Activated T-helper 9 cell treated with anti-CD3 and anti-CD28 coated beads, Interleukin-2, amount 50 U/mL, for 16 hours (primary cell): ENCODE measurements around the gene EDARADD.
A peak's percentile ranks its signal among the peaks of the same experiment; 100 is the strongest.
"Not testable (repeated sequence)": the region's sequence is repeated elsewhere in the genome, so short reads cannot be mapped to it uniquely, and the experiment has no call there.

ENCODE experiments used
- DNase-seq: peaks from one replicate; pipeline ENCODE4 v3.0.0-alpha.2; 2020; ENCODE audit warnings: low read depth

The EDARADD gene

DNA sequence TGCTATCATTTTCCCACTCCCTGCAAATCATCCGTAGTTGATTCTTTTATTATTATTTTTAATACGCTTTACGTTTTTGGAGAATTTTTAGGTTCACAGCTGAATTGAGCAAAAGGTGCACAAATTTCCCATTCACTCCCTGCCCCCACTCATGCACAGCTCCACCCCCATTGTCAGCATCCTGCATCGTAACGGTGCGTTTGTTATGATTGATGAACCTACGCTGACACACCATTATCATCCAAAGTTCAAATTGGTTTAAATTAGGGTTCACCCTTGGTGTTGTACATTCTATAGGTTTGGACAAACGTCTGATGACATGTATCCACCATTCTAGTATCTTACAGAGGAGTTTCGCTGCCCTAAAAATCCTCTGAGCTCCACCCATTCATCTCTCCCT, 44.5 kb downstream of the EDARADD start:
- DNase-seq, result no peak

DNA sequence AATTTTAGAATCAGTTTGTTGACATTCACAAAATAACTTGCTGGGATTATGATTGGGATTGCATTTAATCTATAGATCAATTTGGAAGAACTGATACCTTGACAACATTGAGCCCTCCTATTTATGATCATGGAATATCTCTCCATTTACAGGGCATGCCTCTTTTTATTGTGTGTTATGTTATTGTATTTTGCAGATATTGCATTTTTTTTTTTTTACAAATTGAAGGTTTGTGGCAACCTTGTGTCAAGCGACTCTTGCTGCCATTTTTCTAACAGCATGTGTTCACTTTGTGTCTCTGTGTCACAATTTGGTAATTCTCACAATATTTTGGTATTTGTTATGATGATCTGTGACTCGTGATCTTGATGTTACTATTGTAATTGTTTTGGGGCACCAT, 46.3 kb downstream of the EDARADD start:
- no peak for DNase-seq

DNA sequence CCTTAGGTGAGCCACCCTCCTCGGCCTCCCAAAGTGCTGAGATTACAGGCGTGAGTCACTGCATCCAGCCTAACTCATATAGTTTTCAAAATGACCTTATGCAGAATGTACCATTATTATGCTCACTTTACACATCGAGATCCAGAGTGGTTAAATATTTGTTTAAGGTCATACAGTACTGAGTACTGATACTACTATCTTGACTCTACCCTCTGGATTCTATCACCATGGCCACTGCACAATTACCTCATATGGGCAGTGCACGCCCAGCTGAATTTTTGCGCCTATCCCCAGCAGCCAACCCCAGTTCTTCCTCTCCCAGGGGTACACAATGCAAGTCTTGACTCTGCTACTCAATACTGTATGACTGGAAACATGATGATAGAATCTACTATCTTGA, 56.7 kb downstream of the EDARADD start:
- no peak for DNase-seq

DNA sequence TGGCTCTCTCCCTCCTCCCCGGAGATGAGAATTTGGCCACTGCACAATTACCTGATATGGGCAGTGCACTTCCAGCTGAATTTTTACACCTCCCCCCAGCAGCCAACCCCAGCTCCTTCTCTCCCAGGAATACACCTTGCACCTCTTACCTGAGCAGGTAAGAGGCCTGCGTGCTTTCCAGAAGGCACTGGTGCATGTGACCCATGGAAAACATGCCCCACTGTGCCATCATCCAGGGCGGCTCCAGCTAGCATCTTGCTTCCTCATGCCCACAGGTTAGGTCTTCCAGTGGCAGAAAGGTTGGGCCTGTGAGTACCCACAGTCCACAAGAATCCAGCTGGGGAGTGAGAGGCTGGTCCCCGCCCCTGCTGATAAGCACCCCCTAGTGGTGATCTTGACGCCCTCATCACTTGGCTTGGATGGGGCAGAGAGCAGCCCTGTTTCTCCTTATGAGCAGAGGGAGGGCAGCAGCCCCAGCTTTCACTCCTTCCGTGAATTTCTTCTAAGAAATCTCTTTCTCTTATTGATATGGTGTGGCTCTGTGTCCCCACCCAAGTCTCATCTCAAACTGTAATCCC, 57.8 kb downstream of the EDARADD start:
- peak; percentile 12 for DNase-seq

DNA sequence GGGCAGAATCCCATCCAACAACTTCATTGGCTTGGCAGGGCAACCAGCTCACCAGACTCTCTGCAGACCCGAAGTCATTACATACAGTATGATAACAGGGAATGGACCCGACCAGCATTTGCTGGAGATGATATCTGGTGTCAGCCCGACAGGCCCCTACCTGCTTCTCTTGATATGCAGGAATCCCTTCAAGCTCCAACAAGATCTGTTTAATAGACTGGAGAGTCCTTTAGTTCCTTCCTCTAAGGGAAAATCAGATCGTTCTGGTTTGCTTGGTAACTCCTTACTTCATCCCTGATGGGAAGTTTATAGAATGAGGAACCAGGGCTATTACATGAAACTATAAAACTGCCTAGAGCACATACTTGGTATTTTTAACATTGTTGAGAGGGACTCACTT, 61.2 kb downstream of the EDARADD start:
- no peak for DNase-seq

DNA sequence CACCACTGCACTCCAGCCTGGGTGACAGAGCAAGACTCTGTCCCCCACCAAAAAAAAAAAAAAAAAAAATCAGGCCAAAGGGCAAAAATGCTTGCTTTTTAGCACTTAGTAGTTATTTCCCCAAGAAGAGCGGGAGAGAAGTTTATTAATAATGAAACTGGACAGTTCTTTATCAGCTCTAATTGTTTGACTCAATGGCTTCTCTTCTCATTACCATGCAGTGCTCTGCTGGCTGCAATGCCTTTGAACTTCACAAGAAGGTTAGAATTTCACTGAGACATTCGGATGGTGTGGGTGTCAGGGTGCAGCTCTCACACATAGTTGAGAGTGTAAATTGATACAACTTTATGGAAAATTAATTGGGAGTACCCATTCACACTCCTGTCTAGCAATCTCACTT, 63.7 kb downstream of the EDARADD start:
- DNase-seq, result no peak

DNA sequence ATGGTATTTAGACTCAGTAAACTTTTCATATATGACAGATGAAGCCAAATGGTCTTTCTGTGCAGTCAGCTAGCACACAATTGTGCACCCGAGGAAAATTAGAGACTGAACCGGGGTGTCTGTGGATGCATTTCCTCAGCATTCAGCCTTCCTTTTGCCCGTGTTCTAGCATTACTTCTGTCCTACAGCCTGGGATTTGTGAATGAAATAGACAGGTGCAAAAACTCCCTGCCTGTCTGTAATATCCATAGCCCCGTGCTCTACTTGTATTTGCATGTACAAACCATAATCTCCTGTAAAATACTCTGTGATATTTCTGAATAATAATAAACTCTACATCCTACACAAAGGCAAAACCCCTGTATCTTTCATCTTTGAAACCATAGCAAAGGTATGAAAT, 64.9 kb downstream of the EDARADD start:
- DNase-seq, result no peak

DNA sequence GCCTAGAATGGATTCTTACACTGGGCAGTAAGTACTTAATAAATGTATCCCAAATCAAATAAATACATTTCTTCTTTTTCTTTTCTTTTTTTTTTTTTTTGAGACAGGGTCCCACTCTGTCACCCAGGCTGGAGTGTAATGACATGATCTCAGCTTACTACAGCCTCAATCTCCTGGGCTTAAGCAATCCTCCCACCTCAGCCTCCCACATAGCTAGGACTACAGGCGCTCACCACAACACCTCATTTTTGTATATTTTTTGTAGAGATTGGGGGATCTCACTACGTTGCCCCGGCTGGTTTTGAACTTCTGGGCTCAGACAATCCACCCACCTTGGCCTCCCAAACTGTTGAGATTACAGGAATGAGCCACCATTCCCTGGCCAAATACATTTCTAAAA, 66.0 kb downstream of the EDARADD start:
- DNase-seq, result no peak

DNA sequence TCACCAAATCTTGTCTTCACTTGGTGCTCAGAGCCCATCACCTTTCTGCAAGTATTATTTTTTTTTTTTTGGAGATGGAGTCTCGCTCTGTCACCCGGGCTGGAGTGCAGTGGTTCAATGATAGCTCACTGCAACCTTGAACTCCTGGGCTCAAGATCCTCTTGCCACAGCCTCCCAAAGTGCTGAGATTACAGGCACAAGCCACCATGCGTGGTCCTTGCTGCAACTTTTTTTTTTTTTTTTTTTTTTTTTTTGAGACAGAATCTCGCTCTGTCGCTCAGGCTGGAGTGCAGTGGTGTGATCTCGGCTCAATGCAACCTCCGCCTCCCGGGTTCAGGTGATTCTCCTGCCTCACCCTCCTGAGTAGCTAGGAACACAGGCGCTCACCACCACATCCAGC, 70.1 kb downstream of the EDARADD start:
- not testable (repeated sequence) for DNase-seq

DNA sequence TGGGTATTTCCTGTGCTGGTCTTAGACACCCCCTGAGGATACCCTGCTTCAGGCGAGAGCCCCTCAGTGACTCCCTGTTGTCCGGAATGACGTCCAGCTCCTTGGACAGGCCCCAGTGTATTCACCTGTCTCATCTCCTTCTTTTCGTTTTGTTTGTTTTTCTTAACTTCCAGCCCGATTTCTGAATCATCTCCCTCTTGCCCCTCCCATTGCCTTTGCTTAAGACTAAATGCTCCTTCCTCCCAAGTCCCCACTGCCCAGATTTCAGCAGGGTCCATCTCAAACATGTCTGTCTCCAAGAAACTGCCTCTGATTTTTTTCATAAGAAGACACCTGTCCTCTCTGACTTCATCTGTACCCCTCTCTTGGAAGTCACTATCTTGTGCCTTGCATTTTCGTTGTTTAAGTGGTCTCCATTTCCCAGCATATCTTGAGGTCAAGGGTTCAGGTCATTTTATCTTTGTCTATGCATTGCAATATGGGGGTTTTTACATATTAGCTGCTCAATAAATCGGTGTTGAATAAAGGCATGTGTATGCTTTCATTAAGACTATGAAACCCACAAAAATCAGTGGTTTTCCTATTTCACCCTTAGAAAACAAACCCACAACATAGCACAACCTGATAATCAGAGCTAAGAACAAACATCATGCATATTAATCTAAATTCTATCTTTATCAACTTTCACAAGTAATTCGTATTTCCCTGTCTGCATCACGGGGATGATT, 71.3 kb downstream of the EDARADD start:
- no peak for DNase-seq

DNA sequence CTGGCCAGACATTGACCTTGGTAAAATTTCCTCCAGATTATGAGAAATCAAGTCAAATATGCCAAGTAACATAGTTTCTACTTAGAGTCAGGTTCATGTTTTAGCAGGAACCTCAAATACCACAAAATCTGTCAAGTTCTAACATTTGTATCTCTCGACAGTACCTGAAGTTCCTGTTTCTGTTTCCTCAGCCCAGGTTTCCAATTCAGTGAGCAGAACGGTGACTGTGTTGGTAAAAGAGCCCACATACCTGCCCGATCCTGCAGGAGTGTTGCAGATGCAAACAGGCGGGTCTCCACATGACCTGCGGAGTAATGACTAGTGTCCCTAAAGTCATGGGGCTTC, 71.8 kb downstream of the EDARADD start:
- no peak for DNase-seq

DNA sequence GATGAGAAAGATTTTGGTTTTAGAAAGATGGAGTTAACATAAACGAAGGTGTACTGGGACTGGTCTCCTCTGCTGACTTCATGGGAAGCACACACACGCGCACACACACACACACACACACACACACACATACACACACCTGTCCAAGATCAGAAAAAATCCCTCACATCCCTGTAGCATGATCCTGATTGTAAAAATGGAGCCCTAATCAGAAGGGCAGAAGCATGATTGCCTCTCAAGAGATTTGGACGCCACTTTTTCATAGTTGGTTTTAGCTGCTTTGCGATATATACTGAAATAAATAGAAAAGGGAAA, 73.2 kb downstream of the EDARADD start:
- no peak for DNase-seq

DNA sequence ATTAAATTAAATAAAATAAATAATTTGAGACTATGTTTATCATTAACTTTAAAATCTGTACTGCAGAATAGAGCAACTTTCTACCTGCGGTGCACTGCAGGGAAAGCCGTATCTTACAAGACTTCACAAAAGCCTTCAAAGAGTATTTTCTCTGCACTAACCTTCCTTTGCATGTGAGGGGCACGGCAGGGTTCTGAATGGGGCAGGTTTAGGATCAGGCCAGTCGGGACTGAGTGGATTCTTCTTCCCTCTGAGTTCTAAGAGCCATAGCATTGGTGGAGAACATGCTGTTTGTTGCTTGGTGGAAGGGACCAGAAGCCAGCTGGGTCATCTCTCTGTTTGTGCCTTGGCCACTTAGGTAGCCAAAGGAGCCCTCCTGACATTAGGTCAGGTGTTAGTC, 74.5 kb downstream of the EDARADD start:
- no peak for DNase-seq

DNA sequence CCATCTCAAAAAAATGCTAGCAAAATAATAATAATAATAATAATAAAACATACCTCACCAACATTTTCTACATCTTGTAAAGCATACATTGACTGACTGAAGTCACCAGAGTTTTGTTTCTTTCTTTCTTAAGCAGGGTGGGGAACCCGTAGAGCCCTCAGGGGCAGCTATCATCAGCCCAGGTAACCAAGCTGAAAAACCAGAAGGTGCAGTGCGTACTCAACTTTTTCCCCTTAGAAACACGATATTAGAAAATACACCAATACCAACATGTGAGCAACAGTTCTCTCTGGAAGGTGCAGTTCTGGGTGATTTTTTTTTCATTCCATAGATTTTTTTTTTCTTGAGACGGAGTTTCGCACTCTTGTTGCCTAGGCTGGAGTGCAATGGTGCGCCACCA, 75.4 kb downstream of the EDARADD start:
- DNase-seq, result no peak

DNA sequence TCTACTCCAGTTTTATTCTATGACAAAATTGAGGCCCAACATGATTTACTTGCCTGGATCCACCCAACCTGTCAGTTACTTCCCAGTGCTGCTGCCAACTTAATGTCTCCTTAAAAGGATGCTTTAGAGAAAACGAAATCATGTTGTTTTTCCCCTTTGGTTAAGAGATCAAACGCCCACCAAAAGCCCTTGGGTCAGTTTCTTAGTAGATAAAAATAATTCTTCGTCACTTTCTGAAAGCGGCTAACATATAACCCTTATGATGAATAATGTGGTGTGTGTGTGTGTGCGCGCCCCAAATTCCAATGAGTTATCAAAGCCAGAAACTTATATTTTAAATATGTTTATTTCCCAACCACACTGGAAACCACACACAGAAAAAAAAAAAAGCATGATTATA, 77.0 kb downstream of the EDARADD start:
- DNase-seq, result no peak

DNA sequence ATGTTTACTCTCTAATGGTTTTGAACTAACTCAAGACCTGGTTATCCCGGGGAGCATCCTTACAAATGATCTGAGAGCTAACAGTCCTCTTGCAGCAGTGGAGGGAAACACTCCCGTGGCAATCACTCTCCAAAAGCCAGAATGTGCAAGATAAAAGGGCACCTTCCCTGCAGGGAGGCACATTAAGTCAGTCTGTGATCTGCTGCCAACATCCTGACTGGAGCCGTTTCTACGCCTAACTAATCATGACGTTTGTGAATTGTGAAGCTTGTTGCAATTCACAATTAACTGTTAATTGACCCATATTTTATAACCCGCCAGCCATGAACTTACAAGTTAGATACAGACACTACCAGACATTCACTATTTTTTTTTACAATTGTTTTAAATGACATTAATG, 77.6 kb downstream of the EDARADD start:
- no peak for DNase-seq

DNA sequence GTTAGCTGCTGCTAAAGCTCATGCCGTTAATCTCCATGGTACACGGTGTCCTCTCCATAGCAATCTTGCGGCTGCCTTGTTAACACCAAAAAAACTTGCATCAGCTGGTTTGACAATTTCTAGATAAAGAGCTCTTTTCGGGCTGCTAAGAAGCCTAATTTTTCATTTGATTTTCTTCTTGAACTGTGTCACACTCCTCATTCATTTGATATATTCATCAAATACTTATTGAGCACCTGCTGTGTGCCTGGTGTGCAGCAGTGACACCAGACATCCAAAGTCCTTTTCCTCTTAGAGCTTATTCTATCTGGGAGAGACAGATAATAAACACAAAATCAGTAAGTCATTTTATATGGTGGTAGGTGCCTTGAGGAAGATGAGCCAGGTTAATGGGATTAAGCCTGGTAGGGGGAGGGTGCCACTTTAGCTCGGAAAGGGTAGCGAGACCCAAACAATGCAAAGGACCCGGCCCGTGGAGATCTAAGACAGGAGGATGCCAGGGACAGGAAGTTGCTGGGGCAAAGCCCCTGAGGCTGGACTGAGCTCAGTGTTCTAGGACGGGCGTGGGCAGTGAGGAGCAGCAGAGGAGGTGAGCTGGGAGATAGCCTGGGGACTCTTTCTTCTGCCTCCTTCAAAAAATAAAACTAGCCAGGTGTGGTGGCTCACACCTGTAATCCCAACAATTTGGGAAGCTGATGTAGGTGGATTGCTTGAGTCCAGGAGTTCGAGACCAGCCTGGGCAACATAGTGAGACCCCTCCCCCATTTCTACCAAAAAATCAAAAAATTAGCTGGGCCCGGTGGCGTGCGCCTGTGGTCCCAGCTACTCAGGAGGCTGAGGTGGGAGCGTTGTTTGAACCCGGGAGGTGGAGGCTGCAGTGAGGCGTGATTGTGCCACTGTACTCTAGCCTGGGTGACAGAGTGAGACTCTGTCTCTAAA, 79.0 kb downstream of the EDARADD start:
- DNase-seq, result no peak

DNA sequence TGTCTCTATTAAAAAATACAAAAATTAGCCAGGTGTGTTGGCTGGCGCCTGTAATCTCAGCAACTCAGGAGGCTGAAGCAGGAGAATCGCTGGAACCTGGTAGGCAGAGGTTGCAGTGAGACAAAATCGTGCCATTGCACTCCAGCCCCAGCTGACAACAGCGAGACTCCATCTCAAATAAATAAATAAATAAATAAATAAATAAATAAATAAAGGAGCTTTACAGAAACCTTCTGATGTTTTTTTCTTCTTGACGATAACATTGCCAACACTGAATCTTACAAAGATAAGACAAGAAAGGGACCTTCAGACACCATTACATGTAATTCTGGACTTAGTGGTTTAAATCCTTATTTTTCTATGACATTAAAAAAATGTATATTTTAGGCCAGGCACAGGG, 81.9 kb downstream of the EDARADD start:
- DNase-seq, result no peak

DNA sequence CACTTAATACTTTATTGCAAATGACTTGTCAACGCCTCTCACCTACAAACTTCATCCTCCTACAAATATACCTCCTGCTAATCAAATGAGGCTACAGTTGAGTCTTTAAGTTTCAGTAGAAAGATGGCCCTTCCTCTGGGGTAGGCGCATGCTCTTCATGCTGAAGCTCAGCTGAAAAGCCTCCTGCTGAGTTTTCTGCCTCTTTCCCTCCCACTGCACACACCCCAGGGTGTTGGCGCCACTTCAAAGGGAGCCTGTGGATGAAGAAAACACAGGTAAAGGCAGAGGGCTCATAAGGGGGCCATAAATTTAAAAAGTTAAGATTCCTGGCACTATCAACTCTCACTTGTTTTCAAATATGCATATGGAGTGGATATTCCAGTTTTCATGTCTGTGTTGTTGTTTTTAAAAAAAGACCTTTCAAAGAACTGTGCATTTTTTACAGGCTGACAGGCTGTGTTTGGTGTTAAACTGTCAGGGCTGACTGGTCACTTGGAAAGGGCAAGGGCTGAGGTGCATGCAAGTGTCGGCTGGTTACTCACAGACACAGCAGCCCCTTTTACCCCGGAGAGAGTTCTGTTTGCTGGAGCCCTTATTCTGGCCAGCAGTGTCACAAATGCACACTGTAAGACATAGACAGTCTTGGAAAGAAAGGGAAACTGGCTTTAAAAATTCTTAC, 86.8 kb downstream of the EDARADD start:
- DNase-seq, result no peak

DNA sequence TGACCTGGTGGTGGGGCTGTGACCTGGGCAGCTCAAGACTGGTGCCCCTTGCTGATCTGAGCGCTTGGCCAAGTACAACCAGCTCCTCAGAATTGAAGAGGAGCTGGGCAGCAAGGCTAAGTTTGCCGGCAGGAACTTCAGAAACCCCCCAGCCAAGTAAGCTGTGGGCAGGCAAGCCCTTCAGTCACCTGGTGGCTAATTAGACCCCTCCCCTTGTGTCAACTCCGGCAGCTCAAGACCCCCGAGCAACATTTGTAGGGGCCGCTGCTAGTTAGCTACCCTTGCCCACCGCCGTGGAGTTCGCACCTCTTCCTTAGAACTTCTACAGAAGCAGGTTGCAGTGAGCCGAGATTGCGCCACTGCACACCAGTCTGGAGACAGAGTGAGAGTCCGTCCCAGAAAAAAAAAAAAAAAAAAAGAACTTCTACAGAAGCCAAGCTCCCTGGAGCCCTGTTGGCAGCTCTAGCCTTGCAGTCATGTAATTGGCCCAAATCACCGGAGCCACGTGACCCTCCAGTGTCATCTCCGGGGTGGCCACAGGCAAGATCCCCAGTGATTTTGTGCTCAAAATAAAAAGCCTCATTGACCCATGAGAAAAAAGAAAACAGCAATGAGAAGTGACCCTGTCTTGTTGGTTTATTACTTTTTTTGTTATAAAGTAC, 90.4 kb downstream of the EDARADD start:
- DNase-seq, result no peak

DNA sequence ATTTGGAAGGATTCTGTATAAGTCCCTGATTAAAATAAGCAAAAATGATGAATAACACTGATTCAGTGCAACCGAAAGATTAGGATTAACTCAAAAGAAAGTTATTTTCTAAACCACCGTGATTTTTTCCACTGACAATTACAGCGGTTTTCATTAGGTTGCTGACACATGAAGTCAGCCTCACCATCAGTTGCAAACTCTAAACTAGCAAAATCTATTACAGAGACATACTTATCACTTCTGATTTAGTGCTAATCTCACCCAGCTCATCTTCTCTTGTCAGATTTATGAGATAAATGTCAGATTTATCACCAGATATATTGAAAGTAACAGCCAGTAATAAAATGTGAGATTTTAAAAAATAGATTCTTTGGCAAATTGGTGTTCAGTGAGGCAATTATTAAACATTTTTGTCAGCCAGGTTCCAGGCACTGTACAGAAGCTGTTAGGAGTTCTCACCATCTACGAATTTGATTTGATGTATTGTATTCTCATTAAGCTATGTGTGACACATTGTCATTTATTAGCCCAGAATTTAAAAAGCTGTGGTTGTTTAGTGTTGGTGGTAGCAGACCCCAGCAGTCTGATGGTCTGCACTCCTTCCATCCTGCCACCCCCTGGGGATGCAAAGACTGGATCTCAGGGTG, 92.4 kb downstream of the EDARADD start:
- no peak for DNase-seq

DNA sequence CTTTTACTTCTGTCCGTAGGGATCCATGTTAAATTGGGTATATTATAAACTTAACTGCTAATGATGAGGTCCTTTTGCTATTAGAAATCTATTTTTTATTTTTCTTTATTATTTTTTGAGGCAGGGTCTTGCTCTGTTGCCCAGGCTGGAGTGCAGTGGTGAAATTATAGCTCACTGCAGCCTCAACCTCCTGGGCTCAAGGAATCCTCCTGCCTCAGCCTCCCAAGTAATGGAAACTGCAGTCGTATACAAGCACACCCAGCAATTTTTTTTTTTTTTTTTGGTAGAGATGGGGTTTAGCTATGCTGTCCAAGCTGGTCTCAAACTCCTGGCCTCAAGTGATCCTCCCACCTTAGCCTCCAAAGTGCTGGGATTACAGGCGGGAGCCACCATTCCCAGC, 95.1 kb downstream of the EDARADD start:
- not testable (repeated sequence) for DNase-seq
